GM18505 (cell line): Measurements from ENCODE around the gene NFRKB.
A peak's percentile ranks its signal among the peaks of the same experiment; 100 is the strongest.

ENCODE experiments used
- ATAC-seq: cut with Tn5 transposase; IDR thresholded peaks from one replicate; pipeline ENCODE4 v1.9.1; 2021; ENCODE audit not compliant: unreplicated experiment
- POLR2A ChIP-seq: IDR thresholded peaks from 4 replicates; pipeline ENCODE4 v1.6.1; 2011; ENCODE audit warnings: borderline replicate concordance; ENCODE audit not compliant: insufficient read depth, insufficient read length; ENCODE audit errors: extremely low read depth

The NFRKB gene

GRCh38 chr11:129928923-129929692 is 33.7 kb upstream of the NFRKB start:
- ATAC-seq, result no peak
- no peak for TF ChIP-seq POLR2A

GRCh38 chr11:129922674-129923073 is 27.3 kb upstream of the NFRKB start:
- no peak for ATAC-seq
- no peak for TF ChIP-seq POLR2A

GRCh38 chr11:129918361-129918760 is 23.0 kb upstream of the NFRKB start:
- ATAC-seq, result no peak
- TF ChIP-seq POLR2A, result no peak

GRCh38 chr11:129917231-129917630 is 21.9 kb upstream of the NFRKB start:
- no peak for TF ChIP-seq POLR2A
- no peak for ATAC-seq

- TF ChIP-seq POLR2A, result no peak
Measured at GRCh38 chr11:129911298-129911697, 15.9 kb upstream of the NFRKB start.

GRCh38 chr11:129910360-129910759 is 15.0 kb upstream of the NFRKB start:
- ATAC-seq, result no peak
- TF ChIP-seq POLR2A, result no peak

More at GRCh38 chr11:129911298-129911697, 15.9 kb upstream of the NFRKB start:
- no peak for ATAC-seq

- no peak for ATAC-seq
- TF ChIP-seq POLR2A, result no peak
Measured at GRCh38 chr11:129905402-129905801, 10.0 kb upstream of the NFRKB start.

- no peak for ATAC-seq
- no peak for TF ChIP-seq POLR2A
Measured at GRCh38 chr11:129896062-129896461, 684 bp upstream of the NFRKB start.

GRCh38 chr11:129894278-129895125 is 876 bp downstream of the NFRKB start:
- ATAC-seq, result peak; percentile 9
- TF ChIP-seq POLR2A, result no peak

GRCh38 chr11:129888451-129888850 is 6.9 kb downstream of the NFRKB start:
- TF ChIP-seq POLR2A, result no peak
- no peak for ATAC-seq

- no peak for TF ChIP-seq POLR2A
- no peak for ATAC-seq
Measured at GRCh38 chr11:129885381-129885780, 10.0 kb downstream of the NFRKB start.

GRCh38 chr11:129884581-129884980 is 10.8 kb downstream of the NFRKB start:
- no peak for TF ChIP-seq POLR2A
- ATAC-seq, result no peak

- no peak for ATAC-seq
- no peak for TF ChIP-seq POLR2A
Measured at GRCh38 chr11:129881570-129882170, 13.7 kb downstream of the NFRKB start.
